GM19043 (cell line): ENCODE measurements around the gene ZFP62.
A peak's percentile ranks its signal among the peaks of the same experiment; 100 is the strongest.
"Not testable (repeated sequence)": the region's sequence is repeated elsewhere in the genome, so short reads cannot be mapped to it uniquely, and the experiment has no call there.

ENCODE experiments used
- ATAC-seq: cut with Tn5 transposase; IDR thresholded peaks from one replicate; pipeline ENCODE4 v1.9.1; 2021; ENCODE audit warnings: low read depth; ENCODE audit not compliant: unreplicated experiment

Gene ZFP62

DNA sequence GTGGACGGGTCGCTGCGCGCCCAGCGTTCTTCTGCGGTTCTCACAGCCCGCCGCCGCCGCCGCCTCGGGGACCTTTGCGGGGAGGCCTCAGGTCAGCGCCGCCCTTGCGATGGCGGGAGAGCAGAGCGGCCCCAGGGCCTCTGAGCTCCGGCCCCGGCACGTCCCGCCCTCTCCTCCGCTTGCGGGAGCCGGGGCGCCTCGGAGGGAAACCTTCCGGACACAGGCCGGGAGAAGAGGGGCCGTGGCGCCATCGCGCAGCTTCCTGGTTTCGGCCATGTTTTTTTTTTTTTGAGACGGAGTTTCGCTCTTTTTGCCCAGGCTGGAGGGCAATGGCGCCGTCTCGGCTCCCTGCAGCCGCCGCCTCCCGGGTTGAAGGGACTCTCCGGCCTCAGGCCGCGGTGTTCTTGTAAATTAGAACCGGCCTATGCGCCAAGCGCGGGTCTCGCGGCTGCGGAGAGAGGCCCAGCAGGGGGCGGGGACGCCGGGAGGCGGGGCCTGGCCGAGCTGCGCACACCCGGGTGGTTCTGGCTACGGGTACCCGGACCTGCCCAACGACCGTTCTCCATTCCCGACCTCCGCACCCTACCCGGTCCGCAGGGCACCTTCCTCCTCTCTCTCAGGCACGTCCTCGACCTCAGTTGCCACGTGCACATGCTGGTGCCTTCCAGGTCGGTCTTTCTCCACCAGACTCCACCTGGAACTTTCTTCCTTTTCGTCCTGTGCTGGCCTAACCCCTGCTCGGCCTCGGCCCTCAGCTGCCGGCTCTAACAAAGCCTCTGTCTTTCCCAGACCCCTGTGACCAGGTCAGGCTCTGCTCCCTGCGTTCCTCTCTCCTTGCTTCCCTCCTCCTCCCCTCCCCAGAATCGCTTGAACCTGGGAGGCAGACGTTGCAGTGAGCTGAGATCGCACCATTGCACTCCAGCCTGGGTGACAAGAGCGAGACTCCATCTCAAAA lies 29.7 kb downstream of the ZFP62 start:
- ATAC-seq = peak; percentile 60

DNA sequence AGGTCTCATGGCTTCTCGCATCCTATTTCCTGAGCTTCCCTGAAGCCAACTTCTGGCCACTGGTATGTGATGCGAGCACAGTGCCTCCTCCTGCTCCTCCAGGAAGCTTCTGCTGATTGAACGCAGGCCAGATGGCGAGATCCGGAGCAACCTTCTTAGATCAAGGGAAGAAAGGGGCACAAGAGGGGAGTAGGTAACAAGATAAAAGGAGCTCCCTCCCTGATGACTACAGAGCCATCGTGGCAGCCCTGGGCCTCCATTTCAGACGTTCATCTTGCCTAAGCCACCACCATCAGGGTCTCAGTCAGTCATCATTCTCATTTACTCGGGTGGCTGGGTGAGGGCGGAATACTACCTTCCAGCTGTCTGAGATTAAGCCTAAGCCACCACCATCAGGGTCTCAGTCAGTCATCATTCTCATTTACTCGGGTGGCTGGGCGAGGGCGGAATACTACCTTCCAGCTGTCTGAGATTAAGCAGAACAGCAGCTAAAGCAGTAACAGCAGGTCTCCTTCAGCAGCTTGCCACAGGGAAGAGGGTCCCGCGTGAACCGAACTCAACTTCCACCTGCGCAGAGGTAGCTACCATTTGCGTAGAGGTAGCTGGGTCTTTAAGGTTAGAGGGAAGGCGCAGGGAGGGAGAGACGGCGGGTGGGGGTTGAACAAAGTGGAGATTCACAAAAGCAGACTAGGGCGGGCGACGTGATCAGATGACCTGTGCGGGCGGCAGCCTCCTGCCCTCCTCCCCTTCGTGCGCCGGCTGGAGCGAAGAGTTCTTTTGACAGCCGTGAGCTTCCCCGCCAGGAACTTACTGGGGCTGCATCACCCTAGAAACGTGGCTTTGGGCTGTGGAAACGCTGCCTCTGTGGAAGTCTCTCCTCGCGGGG lies 30.6 kb downstream of the ZFP62 start:
- ATAC-seq = peak; percentile 27

DNA sequence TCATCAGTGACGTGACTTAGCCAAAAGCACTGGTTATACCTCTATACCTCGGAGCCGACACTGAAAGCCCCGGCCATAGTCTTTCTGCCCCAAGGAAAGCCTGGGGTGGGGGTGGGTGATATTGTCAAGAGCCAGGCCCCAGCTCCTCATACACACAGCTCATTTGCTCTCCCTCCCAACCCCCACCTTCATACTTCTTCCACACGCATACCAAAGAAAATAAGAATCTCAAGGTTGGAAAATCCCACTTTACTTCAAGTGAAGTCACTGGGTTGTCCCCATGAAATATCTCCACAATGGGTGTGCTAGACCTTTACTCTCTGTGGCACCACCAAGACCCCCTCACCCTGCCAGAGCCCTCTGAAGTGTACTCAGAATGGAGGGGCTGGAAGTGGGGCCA lies 31.4 kb downstream of the ZFP62 start:
- ATAC-seq = no peak

DNA sequence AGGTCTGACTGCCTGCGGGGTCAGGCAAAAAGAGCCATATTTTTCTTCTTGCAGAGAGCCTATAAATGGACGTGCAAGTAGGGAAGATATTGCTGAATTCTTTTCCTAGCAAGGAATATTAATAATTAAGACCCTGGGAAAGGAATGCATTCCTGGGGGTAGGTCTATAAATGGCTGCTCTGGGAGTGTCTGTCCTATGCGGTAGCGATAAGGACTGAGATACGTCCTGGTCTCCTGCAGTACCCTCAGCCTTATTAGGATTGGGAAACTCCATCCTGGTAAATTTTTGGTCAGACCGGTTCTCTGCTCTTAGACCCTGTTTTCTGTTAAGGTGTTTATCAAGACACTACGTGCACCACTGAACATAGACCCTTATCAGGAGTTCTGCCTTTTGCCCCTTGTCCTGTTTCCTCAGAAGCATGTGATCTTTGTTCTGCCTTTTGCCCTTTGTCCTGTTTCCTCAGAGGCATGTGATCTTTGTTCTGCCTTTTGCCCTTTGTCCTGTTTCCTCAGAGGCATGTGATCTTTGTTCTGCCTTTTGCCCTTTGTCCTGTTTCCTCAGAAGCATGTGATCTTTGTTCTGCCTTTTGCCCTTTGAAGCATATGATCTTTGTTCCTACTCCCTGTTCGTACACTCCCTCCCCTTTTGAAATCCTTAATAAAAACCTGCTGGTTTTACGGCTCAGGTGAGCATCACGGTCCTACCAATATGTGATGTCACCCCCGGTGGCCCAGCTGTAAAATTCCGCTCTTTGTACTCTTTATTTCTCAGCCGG lies 32.1 kb downstream of the ZFP62 start:
- ATAC-seq = not testable (repeated sequence)

GRCh38 chr5:180827374-180827773 lies 33.7 kb downstream of the ZFP62 start:
- ATAC-seq = not testable (repeated sequence)

DNA sequence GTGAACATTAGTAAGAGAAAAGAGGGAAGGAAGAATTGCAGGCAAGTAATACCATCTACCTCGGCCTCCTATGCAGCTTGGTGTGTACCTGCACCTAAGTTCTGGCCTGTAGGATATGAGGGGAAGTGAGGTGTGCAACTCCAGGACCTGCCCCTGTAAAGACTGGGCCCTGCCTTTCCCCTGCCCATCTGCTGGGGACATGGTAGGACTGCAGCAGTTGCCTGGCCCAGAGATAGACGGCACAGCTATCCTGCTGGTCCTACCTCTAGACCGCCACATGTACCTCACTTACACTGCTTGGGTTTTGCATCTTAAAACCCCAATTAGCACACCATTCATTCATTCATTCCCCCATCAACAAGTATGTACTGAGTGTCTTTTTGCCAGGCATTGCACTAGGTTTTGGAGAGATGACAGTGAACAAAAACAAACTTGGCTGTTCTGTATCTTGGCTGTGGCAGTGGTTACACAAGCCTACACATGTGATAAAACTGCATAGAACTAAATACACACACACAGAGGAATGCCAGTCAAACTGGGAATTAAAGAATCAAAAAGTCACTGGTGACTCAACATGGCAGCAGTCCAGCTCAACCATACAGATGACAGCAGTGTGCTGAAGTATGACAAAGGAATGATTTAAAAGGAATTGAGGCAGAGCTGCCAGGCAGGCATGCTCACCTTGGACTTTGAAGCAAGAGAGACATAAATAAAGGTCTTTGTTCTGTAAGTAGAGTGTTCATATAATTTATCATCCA lies 35.1 kb downstream of the ZFP62 start:
- ATAC-seq = no peak

DNA sequence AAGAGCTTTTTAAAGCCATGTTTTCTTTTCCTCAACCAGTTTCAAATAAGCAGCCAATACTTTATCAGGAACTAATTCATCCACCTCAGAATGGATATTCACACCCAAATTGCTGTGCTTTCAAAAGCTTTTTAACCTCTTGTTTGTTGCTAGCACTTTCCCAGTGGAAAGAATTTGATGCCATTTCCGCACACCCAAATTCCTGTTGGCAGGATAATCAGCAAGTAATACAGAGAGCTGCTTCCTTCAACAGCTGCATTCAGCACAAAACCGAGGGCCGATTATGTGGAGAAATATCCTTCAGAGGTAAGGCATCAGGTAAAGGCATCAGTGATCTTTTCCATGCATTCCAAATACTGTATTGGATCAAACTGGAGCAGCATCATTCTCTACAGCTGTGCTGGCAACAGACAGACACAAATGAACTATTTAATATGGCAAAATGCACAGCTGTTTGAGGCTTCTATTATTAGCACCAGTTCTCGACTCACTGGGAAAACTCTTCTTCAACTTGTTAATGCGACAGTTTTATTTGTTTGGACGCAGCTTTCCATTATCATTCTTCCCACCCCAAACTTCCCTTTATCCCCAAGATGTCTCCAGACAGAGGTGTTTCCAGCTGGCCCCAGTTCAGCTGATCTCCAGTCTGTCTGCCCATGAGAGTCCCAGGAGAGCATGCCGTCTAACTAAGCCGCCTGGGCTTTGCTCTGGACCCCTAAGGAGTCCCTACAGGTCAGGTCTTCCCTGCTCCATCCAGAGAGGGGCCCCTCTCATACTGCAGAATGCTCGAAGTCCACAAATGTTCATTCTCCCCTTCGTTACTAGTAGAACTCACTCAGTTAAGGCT lies 36.2 kb downstream of the ZFP62 start:
- no peak for ATAC-seq

DNA sequence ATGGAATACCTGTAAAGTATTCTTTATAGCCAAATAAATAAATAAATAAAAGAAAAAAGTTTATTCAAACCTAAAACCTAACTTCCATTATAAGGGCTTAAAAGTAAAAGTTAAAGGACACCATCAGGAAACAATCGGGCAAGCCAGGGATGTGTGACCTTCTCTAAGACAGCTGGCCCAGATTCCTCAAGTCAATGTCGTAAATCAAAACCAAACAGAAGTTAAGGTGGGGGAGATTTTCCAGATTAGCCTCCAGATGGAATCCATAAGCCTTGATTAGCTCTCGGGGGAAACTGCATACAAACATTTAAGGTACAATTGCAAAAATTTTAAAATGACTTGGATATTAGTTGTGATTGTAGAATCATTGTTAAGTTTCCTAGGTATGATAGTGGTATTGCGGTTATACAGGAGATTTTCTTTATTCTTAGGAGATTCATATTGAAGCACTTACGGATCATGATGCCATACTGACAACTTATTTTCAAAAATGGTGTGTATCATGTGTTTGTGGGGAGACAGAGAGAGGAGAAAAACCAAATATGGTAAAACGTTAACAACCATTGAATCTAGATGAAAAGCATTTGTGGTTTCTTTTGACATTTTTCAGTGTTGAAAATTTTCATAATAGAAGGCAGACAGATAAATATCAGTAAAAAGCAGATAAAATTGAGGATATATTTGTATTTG lies 37.0 kb downstream of the ZFP62 start:
- ATAC-seq = no peak

DNA sequence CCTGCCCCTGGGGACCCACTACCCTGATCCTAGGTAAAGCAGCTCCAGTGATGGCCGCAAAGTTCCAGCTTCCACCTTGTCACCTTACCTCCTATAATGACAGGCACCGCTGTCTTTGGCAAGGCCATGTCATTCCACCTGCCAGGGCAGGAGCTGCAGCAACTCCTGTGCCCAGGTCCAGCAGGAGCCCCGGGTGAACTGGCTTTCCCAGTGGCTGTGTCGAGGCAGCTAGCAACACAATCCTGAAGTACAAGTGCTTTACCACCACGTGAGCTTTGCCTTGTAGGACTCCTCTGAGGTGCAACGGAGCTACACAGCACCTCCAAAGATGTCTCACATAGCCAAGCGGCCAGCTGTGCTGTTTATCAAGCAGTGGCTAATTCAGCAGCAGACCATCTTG lies 37.7 kb downstream of the ZFP62 start:
- no peak for ATAC-seq

DNA sequence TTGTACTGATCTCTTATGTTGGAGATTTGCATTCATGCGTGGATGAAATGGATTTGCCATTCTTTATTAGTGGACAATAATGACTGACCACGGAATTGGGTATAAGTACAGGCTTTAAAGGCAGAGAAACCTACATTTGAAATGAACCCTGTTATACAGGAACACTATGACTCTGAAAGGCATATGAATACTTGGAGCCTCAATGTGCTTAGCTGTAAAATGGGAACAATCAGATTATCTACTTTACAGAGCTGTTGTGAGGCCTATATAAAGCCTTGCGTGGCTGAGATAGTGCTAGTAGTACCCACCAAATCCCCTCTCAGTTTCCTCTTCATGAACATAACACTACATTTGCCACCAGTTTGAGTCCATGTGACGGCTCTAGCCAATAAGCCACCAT lies 39.5 kb downstream of the ZFP62 start:
- no peak for ATAC-seq

DNA sequence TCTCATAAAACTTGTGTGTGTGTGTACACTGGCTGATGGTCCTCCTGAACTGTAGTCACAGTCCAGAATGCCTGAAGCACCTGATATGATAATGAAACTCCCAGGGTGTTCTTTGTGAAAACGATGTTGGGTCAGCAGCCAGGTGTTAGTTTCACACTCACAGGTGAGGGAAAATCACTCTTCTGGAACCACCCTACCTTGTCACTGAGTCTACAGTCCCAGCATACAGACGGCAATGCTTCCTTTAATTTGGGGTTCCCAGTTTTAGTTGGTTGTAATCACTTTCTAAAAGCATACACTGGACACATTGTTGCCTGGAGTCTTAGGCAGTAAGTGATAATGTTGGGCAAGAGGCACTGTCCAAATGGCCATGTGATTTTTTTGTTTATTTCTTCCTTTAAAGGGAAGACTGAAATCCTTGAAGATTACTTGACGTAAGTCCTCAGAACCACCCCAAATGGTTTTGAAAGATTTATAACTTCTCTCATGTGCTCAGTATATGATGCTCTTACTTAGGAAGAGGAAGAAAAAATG lies 40.2 kb downstream of the ZFP62 start:
- peak; percentile 74 for ATAC-seq

GRCh38 chr5:180818677-180819341 lies 42.3 kb downstream of the ZFP62 start:
- no peak for ATAC-seq

- no peak for ATAC-seq
These were observed 43.0 kb downstream of the ZFP62 start for GRCh38 chr5:180817893-180818674.

GRCh38 chr5:180816608-180817534 lies 44.2 kb downstream of the ZFP62 start:
- no peak for ATAC-seq

- no peak for ATAC-seq
These were observed 45.7 kb downstream of the ZFP62 start for GRCh38 chr5:180815293-180815917.
